Measurements from ENCODE around the gene TRAF7.

Gene TRAF7

DNA sequence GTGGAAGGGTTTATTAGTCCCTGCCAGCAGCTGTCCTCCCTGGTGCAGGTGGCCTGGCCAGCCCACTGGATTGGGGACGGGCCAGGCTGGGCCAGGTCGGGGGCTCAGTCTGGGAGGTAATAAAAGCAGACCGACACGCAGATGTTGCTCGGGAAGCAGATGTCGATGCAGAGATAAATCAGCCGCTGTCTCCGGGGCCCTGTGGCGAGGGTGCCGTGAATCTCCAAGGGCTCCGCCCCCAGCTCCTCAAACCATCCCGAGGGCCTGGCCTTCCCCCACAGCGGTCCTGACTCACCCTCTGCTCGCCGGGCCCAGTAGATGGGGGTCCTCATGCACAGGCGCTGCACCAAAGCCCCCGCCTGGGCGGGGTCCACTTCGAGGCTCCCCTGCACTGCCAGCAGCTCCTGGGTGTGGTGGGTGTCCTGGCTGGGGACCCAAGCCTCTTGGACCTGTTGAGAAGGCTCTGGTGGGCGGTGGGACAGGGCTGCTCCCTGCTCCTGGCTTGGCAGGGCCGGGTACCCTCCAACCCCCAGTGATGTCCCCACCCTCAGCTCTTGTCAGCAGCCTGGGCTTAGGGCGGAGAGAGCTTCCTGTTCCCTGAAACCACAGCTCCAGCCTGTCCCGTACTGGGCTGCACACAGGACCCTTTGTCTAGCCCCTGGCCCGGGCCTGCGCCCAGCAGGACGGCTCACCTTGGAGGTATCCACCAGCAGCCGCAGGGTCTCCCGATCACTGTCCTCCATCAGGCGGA lies 53.9 kb downstream of the TRAF7 start:
- Histone ChIP-seq H3K4me1 (peaks cover 25% of the 10 kb centered on the region), H3K9ac (no peak overlapping the region), H3K4me2 (ENCODE audit: low read length) (no peak overlapping the region), H3K4me3 (ENCODE audit: low read depth, low read length) (no peak overlapping the region), H3K27me3 (ENCODE audit: control insufficient read depth, insufficient read depth, low read length) (no peaks in the 10 kb centered on the region), H2AFZ (no peak overlapping the region), H3K79me2 (no peaks in the 10 kb centered on the region), H3K36me3 (ENCODE audit: control insufficient read depth, insufficient read depth, low read length) (no peaks in the 10 kb centered on the region), H3K9me3 (ENCODE audit: control insufficient read depth, low read length) (no peaks in the 10 kb centered on the region), H3K27ac (no peak overlapping the region)
- TF ChIP-seq, protein P1, sequence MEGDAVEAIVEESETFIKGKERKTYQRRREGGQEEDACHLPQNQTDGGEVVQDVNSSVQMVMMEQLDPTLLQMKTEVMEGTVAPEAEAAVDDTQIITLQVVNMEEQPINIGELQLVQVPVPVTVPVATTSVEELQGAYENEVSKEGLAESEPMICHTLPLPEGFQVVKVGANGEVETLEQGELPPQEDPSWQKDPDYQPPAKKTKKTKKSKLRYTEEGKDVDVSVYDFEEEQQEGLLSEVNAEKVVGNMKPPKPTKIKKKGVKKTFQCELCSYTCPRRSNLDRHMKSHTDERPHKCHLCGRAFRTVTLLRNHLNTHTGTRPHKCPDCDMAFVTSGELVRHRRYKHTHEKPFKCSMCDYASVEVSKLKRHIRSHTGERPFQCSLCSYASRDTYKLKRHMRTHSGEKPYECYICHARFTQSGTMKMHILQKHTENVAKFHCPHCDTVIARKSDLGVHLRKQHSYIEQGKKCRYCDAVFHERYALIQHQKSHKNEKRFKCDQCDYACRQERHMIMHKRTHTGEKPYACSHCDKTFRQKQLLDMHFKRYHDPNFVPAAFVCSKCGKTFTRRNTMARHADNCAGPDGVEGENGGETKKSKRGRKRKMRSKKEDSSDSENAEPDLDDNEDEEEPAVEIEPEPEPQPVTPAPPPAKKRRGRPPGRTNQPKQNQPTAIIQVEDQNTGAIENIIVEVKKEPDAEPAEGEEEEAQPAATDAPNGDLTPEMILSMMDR (IDR thresholded peaks at IDR 0.05) = no peak

DNA sequence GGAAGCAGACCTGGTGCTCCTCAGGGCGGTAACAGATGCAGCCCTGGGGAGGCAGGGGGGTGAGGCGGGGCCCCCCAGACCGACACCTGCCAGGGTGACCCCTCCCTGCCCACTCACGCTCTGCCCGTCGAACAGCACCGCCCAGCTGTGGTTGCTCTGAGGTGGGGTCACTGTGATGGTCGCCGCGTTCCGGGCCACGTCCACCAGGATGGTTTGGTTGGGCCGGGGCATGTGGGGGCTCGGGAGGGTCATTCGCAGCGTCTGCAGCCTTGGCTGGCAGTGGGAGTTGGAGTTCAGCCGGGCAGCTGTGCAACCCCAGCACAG lies 54.4 kb downstream of the TRAF7 start:
- Histone ChIP-seq H3K79me2 (no peaks in the 10 kb centered on the region), H3K4me3 (ENCODE audit: low read depth, low read length) (no peak overlapping the region), H3K4me1 (peaks cover 23% of the 10 kb centered on the region), H3K4me2 (ENCODE audit: low read length) (no peak overlapping the region), H3K9ac (no peak overlapping the region), H3K27ac (no peak overlapping the region), H2AFZ (no peak overlapping the region), H3K27me3 (ENCODE audit: control insufficient read depth, insufficient read depth, low read length) (no peaks in the 10 kb centered on the region), H3K36me3 (ENCODE audit: control insufficient read depth, insufficient read depth, low read length) (no peaks in the 10 kb centered on the region), H3K9me3 (ENCODE audit: control insufficient read depth, low read length) (no peaks in the 10 kb centered on the region)
- TF ChIP-seq, protein P1 (IDR thresholded peaks at IDR 0.05) = no peak

DNA sequence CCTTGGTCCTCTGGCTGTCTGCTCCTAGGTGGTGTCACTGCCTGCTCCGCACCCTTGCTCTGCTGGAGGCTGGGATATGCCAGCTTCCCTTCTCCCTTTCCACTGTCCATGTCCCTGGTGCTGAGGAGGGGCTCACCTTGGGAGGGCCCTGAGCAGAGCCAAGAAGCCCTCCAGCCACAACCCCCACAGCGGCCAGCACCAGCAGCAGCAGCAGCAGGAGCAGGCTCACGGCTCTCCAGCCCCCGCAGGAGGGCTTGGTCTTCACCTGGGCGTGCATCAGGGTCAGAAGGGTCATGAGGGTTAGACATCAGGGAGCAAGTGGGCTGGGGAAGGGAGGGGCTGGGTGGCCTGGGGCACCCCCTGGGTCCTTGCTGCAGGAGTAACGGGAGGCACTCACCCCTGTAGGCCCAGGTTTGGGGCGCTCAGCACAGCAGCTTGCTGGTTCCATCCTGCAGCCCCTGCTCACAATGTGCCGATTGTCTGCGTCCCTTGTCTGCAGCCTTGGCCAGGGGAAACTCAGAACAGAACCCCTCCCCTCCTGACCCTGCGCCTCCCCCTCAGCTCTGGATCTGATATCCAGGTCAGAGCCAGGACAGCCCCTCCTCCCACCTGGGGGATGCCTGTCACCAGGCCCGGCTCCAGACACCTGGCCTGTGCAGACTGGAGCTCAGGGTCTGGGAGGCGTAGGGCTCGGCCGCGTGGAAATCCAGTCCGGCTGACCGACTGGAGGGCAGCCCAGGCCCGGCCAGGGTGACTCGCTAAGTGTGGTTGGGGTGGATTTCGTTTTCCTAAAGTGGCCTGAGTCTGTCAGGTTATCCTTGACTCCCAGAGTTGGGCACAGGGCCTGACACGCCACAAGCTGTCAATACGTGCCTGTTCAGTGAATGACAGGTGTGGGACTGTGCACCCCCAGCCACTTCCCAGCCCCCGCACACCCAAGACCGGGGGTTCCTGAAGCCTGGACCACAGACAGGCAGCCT lies 55.1 kb downstream of the TRAF7 start, which contains the start of gene BRICD5:
TSS of gene BRICD5 (minus strand) at position 478 of the 980 bp plus-strand sequence. CDS start at position 448, 30 bp downstream.
- Histone ChIP-seq H3K4me1 (peaks cover 23% of the 10 kb centered on the region), H3K4me2 (ENCODE audit: low read length) (no peak within 1 kb of the TSS), H3K9ac (no peak within 1 kb of the TSS), H3K36me3 (ENCODE audit: control insufficient read depth, insufficient read depth, low read length) (no peaks in the 10 kb centered on the region), H3K4me3 (ENCODE audit: low read depth, low read length) (no peak within 1 kb of the TSS), H2AFZ (no peak within 1 kb of the TSS), H3K27ac (peak within 1 kb of the TSS; percentile 61), H3K9me3 (ENCODE audit: control insufficient read depth, low read length) (no peaks in the 10 kb centered on the region), H3K27me3 (ENCODE audit: control insufficient read depth, insufficient read depth, low read length) (no peaks in the 10 kb centered on the region), H3K79me2 (no peaks in the 10 kb centered on the region)
- TF ChIP-seq, protein P1 (IDR thresholded peaks at IDR 0.05) = no peak

DNA sequence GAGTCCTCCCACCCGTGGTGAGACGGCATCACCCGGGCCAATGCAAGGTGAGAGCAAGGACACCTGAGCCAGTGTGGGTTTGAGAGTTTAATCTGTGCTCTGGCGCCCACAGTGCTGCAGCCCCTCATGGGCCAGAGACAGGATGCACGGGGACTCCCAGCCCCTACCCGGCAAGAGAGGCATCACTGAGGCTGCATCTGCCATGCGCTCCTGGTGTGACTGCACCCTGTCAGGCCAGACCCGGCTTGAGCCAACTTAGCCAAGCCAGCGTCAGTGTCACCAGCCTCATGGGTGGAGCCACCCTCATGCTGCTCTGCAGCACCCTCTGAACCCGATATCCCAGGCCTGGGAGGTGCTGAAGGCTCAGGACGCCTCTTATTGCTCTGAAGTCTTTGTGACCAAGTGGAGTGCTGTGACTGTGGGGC lies 56.4 kb downstream of the TRAF7 start:
- Histone ChIP-seq H3K4me2 (ENCODE audit: low read length) (peak overlapping the region; percentile 29), H3K4me1 (peaks cover 23% of the 10 kb centered on the region), H3K4me3 (ENCODE audit: low read depth, low read length) (peak overlapping the region; percentile 19), H3K36me3 (ENCODE audit: control insufficient read depth, insufficient read depth, low read length) (no peaks in the 10 kb centered on the region), H3K79me2 (no peaks in the 10 kb centered on the region), H3K9ac (no peak overlapping the region), H3K9me3 (ENCODE audit: control insufficient read depth, low read length) (no peaks in the 10 kb centered on the region), H2AFZ (no peak overlapping the region), H3K27ac (peak overlapping the region; percentile 61), H3K27me3 (ENCODE audit: control insufficient read depth, insufficient read depth, low read length) (no peaks in the 10 kb centered on the region)
- TF ChIP-seq, protein P1 (IDR thresholded peaks at IDR 0.05) = no peak
